Fibroblast of villous mesenchyme (primary cell): Measurements from ENCODE around the gene ATP6V0C. TPM values are rescaled to one million over a fixed set of nuclear protein-coding genes. Genes with fewer than 3 reads are reported as not detected.

Experiments
- DNase-seq: peaks from one replicate; pipeline ENCODE4 v3.0.0-alpha.2; 2010; ENCODE audit warnings: low read depth
- H3K4me3 ChIP-seq: 2 replicates; pipeline ENCODE4 v1.5.1; 2011; ENCODE audit warnings: low read depth, mild to moderate bottlenecking, low read length
- total RNA-seq: library from RNA; depleted of rRNA; stranded (reverse); fragments of >200 nt; gene quantifications from 2 replicates; pipeline ENCODE4 v1.2.3, GENCODE V29; 2012
- TF ChIP-seq, protein P1 (sequence below): IDR thresholded peaks from 2 replicates; pipeline ENCODE4 v1.5.1; 2012; ENCODE audit warnings: low read depth, mild to moderate bottlenecking, low read length; ENCODE audit not compliant: insufficient read depth

The ATP6V0C gene
- total RNA-seq, 1 donor, result 23.3 TPM

GRCh38 chr16:2505695-2506094 lies 8.1 kb upstream of the ATP6V0C start:
- H3K4me3 ChIP-seq, result no peak overlapping the region
- no peak for DNase-seq
- TF ChIP-seq, protein P1, sequence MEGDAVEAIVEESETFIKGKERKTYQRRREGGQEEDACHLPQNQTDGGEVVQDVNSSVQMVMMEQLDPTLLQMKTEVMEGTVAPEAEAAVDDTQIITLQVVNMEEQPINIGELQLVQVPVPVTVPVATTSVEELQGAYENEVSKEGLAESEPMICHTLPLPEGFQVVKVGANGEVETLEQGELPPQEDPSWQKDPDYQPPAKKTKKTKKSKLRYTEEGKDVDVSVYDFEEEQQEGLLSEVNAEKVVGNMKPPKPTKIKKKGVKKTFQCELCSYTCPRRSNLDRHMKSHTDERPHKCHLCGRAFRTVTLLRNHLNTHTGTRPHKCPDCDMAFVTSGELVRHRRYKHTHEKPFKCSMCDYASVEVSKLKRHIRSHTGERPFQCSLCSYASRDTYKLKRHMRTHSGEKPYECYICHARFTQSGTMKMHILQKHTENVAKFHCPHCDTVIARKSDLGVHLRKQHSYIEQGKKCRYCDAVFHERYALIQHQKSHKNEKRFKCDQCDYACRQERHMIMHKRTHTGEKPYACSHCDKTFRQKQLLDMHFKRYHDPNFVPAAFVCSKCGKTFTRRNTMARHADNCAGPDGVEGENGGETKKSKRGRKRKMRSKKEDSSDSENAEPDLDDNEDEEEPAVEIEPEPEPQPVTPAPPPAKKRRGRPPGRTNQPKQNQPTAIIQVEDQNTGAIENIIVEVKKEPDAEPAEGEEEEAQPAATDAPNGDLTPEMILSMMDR, result no peak

- no peak overlapping the region for H3K4me3 ChIP-seq
- TF ChIP-seq, protein P1, result no peak
- DNase-seq, result no peak
These were observed 6.6 kb upstream of the ATP6V0C start for GRCh38 chr16:2507052-2507659.

- DNase-seq, result no peak
- TF ChIP-seq, protein P1, result no peak
- no peak overlapping the region for H3K4me3 ChIP-seq
These were observed 6.1 kb upstream of the ATP6V0C start for GRCh38 chr16:2507665-2508064.

DNA sequence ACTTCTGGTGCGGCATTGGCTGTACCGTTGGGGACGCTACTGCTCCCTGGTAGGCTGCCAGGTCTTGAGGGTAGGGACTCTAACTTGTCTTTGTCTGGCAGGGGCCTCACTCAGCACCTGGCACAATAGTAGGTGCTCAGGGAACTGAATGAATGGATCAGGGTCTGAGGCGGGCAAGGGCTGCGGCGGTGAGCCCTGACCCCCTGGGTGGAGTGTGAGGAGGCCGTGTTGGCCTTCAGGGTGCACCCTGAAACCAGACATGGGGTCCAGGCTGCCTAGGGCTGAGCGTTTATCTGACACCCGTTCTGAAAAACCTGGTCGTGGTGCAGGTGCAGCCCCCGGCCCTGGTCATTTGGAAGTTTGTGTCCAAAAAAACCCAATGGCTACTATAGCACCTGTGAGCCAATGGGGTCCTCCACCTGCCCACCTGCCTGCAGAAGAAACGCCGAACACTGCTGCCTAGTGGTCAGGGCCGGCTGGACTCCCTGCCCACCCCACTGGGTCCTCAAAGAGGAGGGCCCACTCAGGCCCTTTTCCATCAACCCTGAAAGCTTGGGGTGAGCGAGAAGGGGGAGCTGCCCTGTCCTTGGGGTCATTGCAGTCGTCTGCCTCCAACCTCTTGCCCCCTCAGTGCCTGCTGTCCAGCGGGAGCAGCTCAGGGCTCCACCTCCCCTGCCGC lies 4.9 kb upstream of the ATP6V0C start:
- TF ChIP-seq, protein P1, result no peak
- no peak overlapping the region for H3K4me3 ChIP-seq
- DNase-seq, result no peak

- H3K4me3 ChIP-seq, result peak overlapping the region; percentile 30
- TF ChIP-seq, protein P1, result no peak
- peak; percentile 86 for DNase-seq
These were observed 2.5 kb upstream of the ATP6V0C start for GRCh38 chr16:2511128-2511800.

GRCh38 chr16:2511996-2512734 lies 1.6 kb upstream of the ATP6V0C start:
- TF ChIP-seq, protein P1, result no peak
- DNase-seq, result no peak
- no peak overlapping the region for H3K4me3 ChIP-seq
